ENCODE data around the gene SEPTIN12.
A peak's percentile ranks its signal among the peaks of the same experiment; 100 is the strongest.

Gene SEPTIN12

DNA sequence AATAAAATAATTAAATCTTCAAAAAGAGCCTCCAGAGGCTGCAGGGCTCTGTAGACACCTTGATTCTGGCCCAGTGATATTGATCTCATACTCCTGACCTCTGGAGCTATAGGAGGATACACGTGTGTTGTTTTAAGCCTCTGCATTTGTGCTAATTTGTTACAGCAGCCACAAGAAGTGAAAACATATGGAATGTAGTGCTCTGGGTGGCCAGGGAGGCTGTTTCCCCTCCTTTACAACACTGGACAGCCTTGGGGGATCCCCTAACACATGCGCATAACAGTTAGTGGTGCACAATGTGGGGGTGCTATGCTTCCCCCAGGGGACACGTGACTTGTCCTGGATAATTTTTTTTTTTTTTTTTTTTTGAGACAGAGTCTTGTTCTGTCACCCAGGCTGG, 16.5 kb downstream of the SEPTIN12 start:
- POLR2A ChIA-PET = no interaction called here
- DNase-seq (ENCODE audit: extremely low spot score) = no peak
- CTCF ChIA-PET = interaction anchor here (0.6 kb wide), 1 partner anchor 237 kb away, joined by 3 read pairs; no protein-coding TSS in a partner anchor
- TF ChIP-seq, protein P1, sequence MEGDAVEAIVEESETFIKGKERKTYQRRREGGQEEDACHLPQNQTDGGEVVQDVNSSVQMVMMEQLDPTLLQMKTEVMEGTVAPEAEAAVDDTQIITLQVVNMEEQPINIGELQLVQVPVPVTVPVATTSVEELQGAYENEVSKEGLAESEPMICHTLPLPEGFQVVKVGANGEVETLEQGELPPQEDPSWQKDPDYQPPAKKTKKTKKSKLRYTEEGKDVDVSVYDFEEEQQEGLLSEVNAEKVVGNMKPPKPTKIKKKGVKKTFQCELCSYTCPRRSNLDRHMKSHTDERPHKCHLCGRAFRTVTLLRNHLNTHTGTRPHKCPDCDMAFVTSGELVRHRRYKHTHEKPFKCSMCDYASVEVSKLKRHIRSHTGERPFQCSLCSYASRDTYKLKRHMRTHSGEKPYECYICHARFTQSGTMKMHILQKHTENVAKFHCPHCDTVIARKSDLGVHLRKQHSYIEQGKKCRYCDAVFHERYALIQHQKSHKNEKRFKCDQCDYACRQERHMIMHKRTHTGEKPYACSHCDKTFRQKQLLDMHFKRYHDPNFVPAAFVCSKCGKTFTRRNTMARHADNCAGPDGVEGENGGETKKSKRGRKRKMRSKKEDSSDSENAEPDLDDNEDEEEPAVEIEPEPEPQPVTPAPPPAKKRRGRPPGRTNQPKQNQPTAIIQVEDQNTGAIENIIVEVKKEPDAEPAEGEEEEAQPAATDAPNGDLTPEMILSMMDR (IDR thresholded peaks at IDR 0.05; ENCODE audit: control extremely low read depth, extremely low read depth, low read depth, missing control alignments) = no peak

DNA sequence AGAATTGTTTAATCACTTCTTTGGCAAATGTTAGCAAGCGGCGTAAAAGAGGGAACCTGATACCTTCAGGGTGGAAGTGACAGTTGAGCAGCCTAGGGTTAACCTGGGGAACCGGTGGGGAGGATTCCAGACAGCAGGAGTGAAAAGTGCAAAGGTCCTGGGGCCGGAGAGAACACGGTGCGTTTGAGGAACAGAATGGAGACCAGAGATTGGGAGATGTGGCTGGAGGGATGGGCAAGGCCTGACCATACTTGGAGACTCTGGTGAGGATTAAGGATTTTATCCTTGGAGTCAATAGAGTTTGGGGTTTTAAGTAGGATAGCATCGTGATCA, 18.9 kb downstream of the SEPTIN12 start:
- TF ChIP-seq, protein P1 (IDR thresholded peaks at IDR 0.05; ENCODE audit: control extremely low read depth, extremely low read depth, low read depth, missing control alignments) = no peak
- POLR2A ChIA-PET = interaction anchor here (0.6 to 1.0 kb wide), 4 partner anchors 9 to 516 kb away, joined by 3 read pairs; no protein-coding TSS in a partner anchor
- CTCF ChIA-PET = interaction anchor here (1.1 to 1.8 kb wide), 4 partner anchors 8 to 151 kb away, joined by 3 to 5 read pairs (median 4); partner anchors contain the start of genes ANKS3 and DNAAF8
- no peak for DNase-seq (ENCODE audit: extremely low spot score)

DNA sequence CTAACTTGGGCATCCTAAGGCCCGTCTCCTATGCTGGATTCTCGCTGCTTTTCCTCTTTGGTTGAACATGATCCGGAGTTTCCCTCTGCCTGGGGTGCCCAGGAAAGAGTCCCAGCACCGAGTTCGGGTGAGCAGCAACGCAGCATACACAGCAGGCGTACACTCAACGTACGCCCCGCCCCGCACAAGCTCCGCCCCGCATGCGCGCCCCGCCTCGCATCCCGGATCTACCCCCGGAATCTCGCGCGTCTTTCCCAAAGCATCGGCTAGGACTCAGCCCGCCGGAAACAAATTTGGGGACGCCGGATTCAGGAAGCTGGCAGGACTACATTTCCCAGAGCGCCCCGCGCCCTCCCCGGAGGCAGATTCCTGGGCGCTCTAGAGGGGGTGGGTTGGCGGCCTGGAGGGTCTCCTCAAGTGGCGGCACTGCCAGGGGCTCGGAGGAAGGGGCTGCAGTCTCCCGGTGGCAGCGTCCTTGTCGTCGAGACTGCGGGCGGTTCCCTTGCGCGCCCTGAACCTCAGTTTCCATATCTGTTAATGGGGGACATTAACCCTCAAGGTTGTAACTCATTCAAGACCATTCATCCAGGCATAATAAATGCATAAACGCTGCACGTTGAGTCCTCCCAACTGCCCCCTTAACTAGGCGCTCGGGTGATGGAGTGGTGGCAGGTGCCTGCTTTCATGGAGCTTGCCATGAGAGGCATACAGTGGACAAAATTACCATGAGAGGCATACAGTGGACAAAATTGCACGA, 19.4 kb downstream of the SEPTIN12 start:
- TF ChIP-seq, protein P1 (IDR thresholded peaks at IDR 0.05; ENCODE audit: control extremely low read depth, extremely low read depth, low read depth, missing control alignments) = no peak
- POLR2A ChIA-PET = interaction anchor here (0.6 to 1.4 kb wide), 6 partner anchors 8 to 515 kb away, joined by 3 to 5 read pairs (median 3); partner anchors contain the start of genes DNAAF8 and NAGPA
- CTCF ChIA-PET = interaction anchor here (1.0 to 1.8 kb wide), 6 partner anchors 9 to 151 kb away, joined by 3 to 5 read pairs (median 3); partner anchors contain the start of genes ANKS3, DNAAF8 and MGRN1
- DNase-seq (ENCODE audit: extremely low spot score) = peak; percentile 92

DNA sequence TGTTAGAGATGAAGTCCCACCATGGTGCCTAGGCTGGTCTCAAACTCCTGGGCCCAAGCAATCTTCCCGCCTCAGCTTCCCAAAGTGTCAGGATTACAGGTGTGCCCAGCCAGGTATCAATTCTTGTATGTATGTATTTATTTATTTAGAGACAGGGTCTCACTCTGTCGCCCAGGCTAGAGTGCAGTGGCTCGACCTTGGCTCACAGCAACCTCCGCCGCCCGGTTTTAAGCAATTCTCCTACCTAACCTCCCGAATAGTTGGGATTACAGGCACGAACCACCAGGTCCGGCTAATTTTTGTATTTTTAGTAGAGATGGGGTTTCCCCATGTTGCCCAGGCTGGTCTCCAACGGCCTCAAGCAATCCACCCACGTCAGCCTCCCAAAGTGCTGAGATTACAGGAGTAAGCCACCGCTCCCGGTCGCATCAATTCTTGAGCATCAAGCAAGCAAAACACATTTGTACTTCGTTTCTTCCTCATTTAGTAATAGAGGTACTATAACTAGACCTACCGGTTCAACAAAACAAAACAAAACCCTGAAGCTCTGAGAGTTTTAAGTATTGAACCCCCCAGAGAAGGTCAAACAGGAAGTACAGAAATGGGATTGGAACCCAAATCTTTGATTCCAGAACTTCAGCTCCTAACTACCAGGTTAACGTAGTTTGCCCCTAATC, 20.1 kb downstream of the SEPTIN12 start:
- TF ChIP-seq, protein P1 (IDR thresholded peaks at IDR 0.05; ENCODE audit: control extremely low read depth, extremely low read depth, low read depth, missing control alignments) = no peak
- no peak for DNase-seq (ENCODE audit: extremely low spot score)
- ChIA-PET CTCF (interaction anchor here (1.0 to 1.8 kb wide), 6 partner anchors 9 to 150 kb away, joined by 3 to 5 read pairs (median 3); partner anchors contain the start of genes ANKS3, DNAAF8 and MGRN1), POLR2A (interaction anchor here (1.0 to 1.4 kb wide), 3 partner anchors 8 to 266 kb away, joined by 3 to 5 read pairs (median 5); partner anchors contain the start of genes DNAAF8 and NAGPA)

DNA sequence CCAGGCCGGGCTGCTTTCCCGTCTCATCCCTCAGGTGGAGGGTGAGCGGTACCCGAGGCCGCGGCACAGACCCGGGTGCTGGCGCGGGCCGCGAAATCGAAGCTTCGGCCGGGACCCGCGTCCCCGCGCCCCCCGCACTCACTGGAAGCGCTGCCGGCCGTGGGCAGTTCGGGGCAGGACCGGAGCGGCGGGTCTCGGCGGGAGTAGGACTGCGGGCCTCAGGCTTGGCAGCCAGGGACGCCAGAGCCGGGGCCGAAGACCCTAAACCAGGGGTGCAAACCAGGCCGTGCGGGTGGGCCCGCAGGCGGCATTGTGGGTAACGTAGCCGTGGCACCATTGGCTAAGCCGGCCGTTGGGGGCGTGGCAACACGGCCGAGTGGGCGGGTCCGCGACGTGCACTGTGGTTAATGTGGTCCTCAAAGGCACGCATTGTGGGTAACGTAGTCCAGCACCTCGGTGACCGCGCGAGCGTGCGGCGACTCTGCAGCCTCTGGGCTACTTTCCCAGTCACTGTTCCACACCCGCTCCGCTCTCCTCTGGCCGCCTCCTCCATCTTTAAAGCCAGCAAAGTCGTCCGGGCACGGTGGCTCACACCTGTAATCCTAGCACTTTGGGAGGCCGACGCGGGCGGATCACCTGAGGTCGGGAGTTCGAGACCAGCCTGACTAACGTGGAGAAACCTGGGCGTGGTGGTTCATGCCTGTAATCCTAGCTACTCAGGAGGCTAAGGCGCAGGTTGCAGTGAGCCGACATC, 21.1 kb downstream of the SEPTIN12 start, which contains the start of gene ZNF500:
ZNF500 (minus strand) TSS at position 288 of the 754 bp plus-strand sequence. CDS start 1,184 bp downstream, outside the sequence.
- TF ChIP-seq, protein P1 (IDR thresholded peaks at IDR 0.05; ENCODE audit: control extremely low read depth, extremely low read depth, low read depth, missing control alignments) = no peak
- DNase-seq (ENCODE audit: extremely low spot score) = peak; percentile 97
- ChIA-PET POLR2A (interaction anchor here (1.4 kb wide), 1 partner anchor 267 kb away, joined by 5 read pairs; the partner anchor contains the start of gene NAGPA), CTCF (interaction anchor here (1.3 kb wide), 1 partner anchor 13 kb away, joined by 3 read pairs; no protein-coding TSS in a partner anchor)

All from GM10248 (cell line).